Activated naive CD4-positive, alpha-beta T cell treated with anti-CD3 and anti-CD28 coated beads for 36 hours (primary cell): Measurements from ENCODE around the gene TOX3. TPM values are rescaled to one million over a fixed set of nuclear protein-coding genes. Genes with fewer than 3 reads are reported as not detected.

Source experiments
- CTCF ChIA-PET: fragments of 350-600 bp; sonication (Branson Sonifier 250); formaldehyde crosslinking; loops from one replicate; lab custom pipeline; 2021; ENCODE audit warnings: antibody characterized with exemption; lab: Charles Lee
- DNase-seq: peaks from one replicate; pipeline ENCODE4 v3.0.0-alpha.2; 2020
- H3K27ac Mint-ChIP-seq: one replicate; pipeline ENCODE4 v1.8.0; 2021; ENCODE audit warnings: mild to moderate bottlenecking, mixed read lengths
- H3K27me3 Mint-ChIP-seq: one replicate; pipeline ENCODE4 v1.8.0; 2021; ENCODE audit warnings: low read depth, mixed read lengths
- H3K36me3 Mint-ChIP-seq: one replicate; pipeline ENCODE4 v1.8.0; 2021; ENCODE audit warnings: low read depth, mixed read lengths
- H3K4me1 Mint-ChIP-seq: one replicate; pipeline ENCODE4 v1.8.0; 2021; ENCODE audit warnings: low read depth, mixed read lengths
- H3K4me3 Mint-ChIP-seq: one replicate; pipeline ENCODE4 v1.8.0; 2021; ENCODE audit warnings: mild to moderate bottlenecking, moderate library complexity, mixed read lengths
- H3K9me3 Mint-ChIP-seq: one replicate; pipeline ENCODE4 v1.8.0; 2021; ENCODE audit warnings: mixed read lengths
- intact Hi-C: fragments of 100-400 bp; cut with micrococcal nuclease; formaldehyde crosslinking; loops from one replicate; pipeline ENCODE4 v1.15.1; 2023
- total RNA-seq, 2 experiments: library from RNA; stranded (reverse); gene quantifications; one replicate each; pipeline ENCODE4 v1.2.3, GENCODE V29; 2021

Gene TOX3
- total RNA-seq, 2 experiments from 2014 or later, result not detected

- Mint-ChIP-seq H3K9me3 (peaks cover 4% of the 10 kb centered on the region), H3K36me3 (peaks cover 2% of the 10 kb centered on the region), H3K4me3 (no peak overlapping the region), H3K27me3 (peaks cover 45% of the 10 kb centered on the region), H3K27ac (no peak overlapping the region), H3K4me1 (peaks cover 7% of the 10 kb centered on the region)
- intact Hi-C loops, result no loop called here
- no peak for DNase-seq
- CTCF ChIA-PET, result no interaction called here
Observed at GRCh38 chr16:52544703-52545102, 2.2 kb downstream of the TOX3 start.

GRCh38 chr16:52543654-52544053, 3.3 kb downstream of the TOX3 start:
- H3K27me3 Mint-ChIP-seq, result peaks cover 41% of the 10 kb centered on the region
- peaks cover 7% of the 10 kb centered on the region for H3K4me1 Mint-ChIP-seq
- CTCF ChIA-PET, result no interaction called here

GRCh38 chr16:52540910-52541309, 6.0 kb downstream of the TOX3 start:
- CTCF ChIA-PET, result no interaction called here
- Mint-ChIP-seq H3K36me3 (no peaks in the 10 kb centered on the region), H3K27me3 (peaks cover 25% of the 10 kb centered on the region), H3K4me3 (no peak overlapping the region), H3K9me3 (peaks cover 8% of the 10 kb centered on the region), H3K27ac (no peak overlapping the region), H3K4me1 (peaks cover 4% of the 10 kb centered on the region)
- intact Hi-C loops, result no loop called here
- DNase-seq, result no peak

More at GRCh38 chr16:52543654-52544053, 3.3 kb downstream of the TOX3 start:
- Mint-ChIP-seq H3K9me3 (peaks cover 4% of the 10 kb centered on the region), H3K27ac (no peak overlapping the region), H3K36me3 (peaks cover 2% of the 10 kb centered on the region), H3K4me3 (no peak overlapping the region)
- no peak for DNase-seq
- intact Hi-C loops, result no loop called here

GRCh38 chr16:52539191-52539590, 7.8 kb downstream of the TOX3 start:
- Mint-ChIP-seq H3K9me3 (peaks cover 8% of the 10 kb centered on the region), H3K4me1 (no peaks in the 10 kb centered on the region), H3K27me3 (peaks cover 12% of the 10 kb centered on the region), H3K27ac (no peak overlapping the region), H3K36me3 (no peaks in the 10 kb centered on the region), H3K4me3 (no peak overlapping the region)
- CTCF ChIA-PET, result no interaction called here
- no peak for DNase-seq
- intact Hi-C loops, result no loop called here

- no peak overlapping the region for H3K27ac Mint-ChIP-seq
- CTCF ChIA-PET, result no interaction called here
- no peak overlapping the region for H3K4me3 Mint-ChIP-seq
- no peak for DNase-seq
- peaks cover 7% of the 10 kb centered on the region for H3K27me3 Mint-ChIP-seq
- no peaks in the 10 kb centered on the region for H3K36me3 Mint-ChIP-seq
- intact Hi-C loops, result no loop called here
- H3K4me1 Mint-ChIP-seq, result no peaks in the 10 kb centered on the region
- peaks cover 8% of the 10 kb centered on the region for H3K9me3 Mint-ChIP-seq
Observed at GRCh38 chr16:52538511-52538910, 8.4 kb downstream of the TOX3 start.

GRCh38 chr16:52537516-52537915, 9.4 kb downstream of the TOX3 start:
- CTCF ChIA-PET, result no interaction called here
- H3K36me3 Mint-ChIP-seq, result no peaks in the 10 kb centered on the region
- DNase-seq, result no peak
- intact Hi-C loops, result no loop called here
- H3K27ac Mint-ChIP-seq, result no peak overlapping the region
- peaks cover 6% of the 10 kb centered on the region for H3K9me3 Mint-ChIP-seq
- H3K4me1 Mint-ChIP-seq, result no peaks in the 10 kb centered on the region
- no peak overlapping the region for H3K4me3 Mint-ChIP-seq
- H3K27me3 Mint-ChIP-seq, result peaks cover 4% of the 10 kb centered on the region

GRCh38 chr16:52535076-52535475, 11.9 kb downstream of the TOX3 start:
- peaks cover 3% of the 10 kb centered on the region for H3K27me3 Mint-ChIP-seq
- H3K27ac Mint-ChIP-seq, result no peak overlapping the region
- CTCF ChIA-PET, result no interaction called here
- H3K36me3 Mint-ChIP-seq, result no peaks in the 10 kb centered on the region
- intact Hi-C loops, result no loop called here
- H3K4me3 Mint-ChIP-seq, result no peak overlapping the region
- H3K4me1 Mint-ChIP-seq, result no peaks in the 10 kb centered on the region
- H3K9me3 Mint-ChIP-seq, result peaks cover 4% of the 10 kb centered on the region
- no peak for DNase-seq

- H3K27me3 Mint-ChIP-seq, result no peaks in the 10 kb centered on the region
- peaks cover 4% of the 10 kb centered on the region for H3K9me3 Mint-ChIP-seq
- H3K36me3 Mint-ChIP-seq, result no peaks in the 10 kb centered on the region
- DNase-seq, result no peak
- H3K4me1 Mint-ChIP-seq, result no peaks in the 10 kb centered on the region
- CTCF ChIA-PET, result no interaction called here
- H3K27ac Mint-ChIP-seq, result no peak overlapping the region
- intact Hi-C loops, result no loop called here
- H3K4me3 Mint-ChIP-seq, result no peak overlapping the region
Observed at GRCh38 chr16:52533296-52533695, 13.6 kb downstream of the TOX3 start.

- Mint-ChIP-seq H3K9me3 (peaks cover 4% of the 10 kb centered on the region), H3K4me1 (no peaks in the 10 kb centered on the region), H3K27ac (no peak overlapping the region), H3K27me3 (no peaks in the 10 kb centered on the region), H3K4me3 (no peak overlapping the region), H3K36me3 (no peaks in the 10 kb centered on the region)
- CTCF ChIA-PET, result no interaction called here
- intact Hi-C loops, result no loop called here
- no peak for DNase-seq
Observed at GRCh38 chr16:52532384-52532783, 14.6 kb downstream of the TOX3 start.

GRCh38 chr16:52529226-52529625, 17.7 kb downstream of the TOX3 start:
- Mint-ChIP-seq H3K9me3 (no peaks in the 10 kb centered on the region), H3K4me3 (no peak overlapping the region), H3K36me3 (no peaks in the 10 kb centered on the region), H3K27ac (no peak overlapping the region), H3K4me1 (no peaks in the 10 kb centered on the region), H3K27me3 (no peaks in the 10 kb centered on the region)
- no peak for DNase-seq
- CTCF ChIA-PET, result no interaction called here
- intact Hi-C loops, result no loop called here

- no peaks in the 10 kb centered on the region for H3K4me1 Mint-ChIP-seq
- CTCF ChIA-PET, result no interaction called here
Observed at GRCh38 chr16:52528393-52529065, 18.4 kb downstream of the TOX3 start.

GRCh38 chr16:52526830-52527229, 20.1 kb downstream of the TOX3 start:
- intact Hi-C loops, result no loop called here
- H3K27ac Mint-ChIP-seq, result no peak overlapping the region
- H3K4me3 Mint-ChIP-seq, result no peak overlapping the region
- CTCF ChIA-PET, result no interaction called here
- no peaks in the 10 kb centered on the region for H3K36me3 Mint-ChIP-seq
- H3K9me3 Mint-ChIP-seq, result no peaks in the 10 kb centered on the region
- DNase-seq, result no peak
- no peaks in the 10 kb centered on the region for H3K27me3 Mint-ChIP-seq
- no peaks in the 10 kb centered on the region for H3K4me1 Mint-ChIP-seq

More at GRCh38 chr16:52528393-52529065, 18.4 kb downstream of the TOX3 start:
- intact Hi-C loops, result no loop called here
- H3K27me3 Mint-ChIP-seq, result no peaks in the 10 kb centered on the region
- no peak overlapping the region for H3K4me3 Mint-ChIP-seq
- no peaks in the 10 kb centered on the region for H3K9me3 Mint-ChIP-seq
- no peaks in the 10 kb centered on the region for H3K36me3 Mint-ChIP-seq
- H3K27ac Mint-ChIP-seq, result no peak overlapping the region
- DNase-seq, result no peak

- Mint-ChIP-seq H3K9me3 (no peaks in the 10 kb centered on the region), H3K27ac (no peak overlapping the region), H3K27me3 (no peaks in the 10 kb centered on the region), H3K4me3 (no peak overlapping the region), H3K36me3 (no peaks in the 10 kb centered on the region), H3K4me1 (no peaks in the 10 kb centered on the region)
- intact Hi-C loops, result no loop called here
- CTCF ChIA-PET, result no interaction called here
- DNase-seq, result no peak
Observed at GRCh38 chr16:52526116-52526828, 20.7 kb downstream of the TOX3 start.
